Caco-2 (cell line): ENCODE results near the gene NCAM2. TPM values are rescaled to one million over a fixed set of nuclear protein-coding genes. Genes with fewer than 3 reads are reported as not detected.

ENCODE experiments used
- BruUV-seq: library from RNA; stranded (reverse); fragments of 400-500 nt; replicated peaks from 2 replicates; lab custom pipeline; 2021; lab: Mats Ljungman, UMichigan
- CTCF ChIA-PET: fragments of 300-600 bp; sonication (Branson Sonifier 250); formaldehyde crosslinking; loops from one replicate; lab custom pipeline; 2022; ENCODE audit warnings: antibody characterized with exemption; lab: Charles Lee
- POLR2A ChIA-PET: fragments of 300-600 bp; sonication (Branson Sonifier 250); formaldehyde crosslinking; loops from one replicate; lab custom pipeline; 2022; ENCODE audit warnings: antibody characterized with exemption; lab: Charles Lee
- DNase-seq, 2 experiments: peaks; one replicate each; pipeline versions ENCODE4 v3.0.0 to v3.0.0-alpha.2; 2020 to 2022
- H3K27me3 ChIP-seq: replicated peaks from 2 replicates; pipeline ENCODE4 v1.6.0; 2011; ENCODE audit warnings: low read length; ENCODE audit not compliant: control insufficient read depth, insufficient read depth
- H3K36me3 ChIP-seq: 2 replicates; pipeline ENCODE4 v1.5.1; 2011; ENCODE audit warnings: low read length; ENCODE audit not compliant: control insufficient read depth, insufficient read depth
- H3K4me1 ChIP-seq: fragments of 250-450 bp; sonication (Bioruptor Pico); 2 replicates; pipeline ENCODE4 v1.5.1; 2020; ENCODE audit warnings: mild to moderate bottlenecking
- H3K4me3 ChIP-seq: 2 replicates; pipeline ENCODE4 v1.5.1; 2011; ENCODE audit warnings: low read depth, mild to moderate bottlenecking, control low read depth, low read length
- H3K9me3 ChIP-seq: fragments of 250-450 bp; sonication (Bioruptor Pico); 2 replicates; pipeline ENCODE4 v1.5.1; 2020; ENCODE audit warnings: mild to moderate bottlenecking, moderate library complexity
- H3K27ac Mint-ChIP-seq: one replicate; pipeline ENCODE4 v1.8.0; 2022; ENCODE audit warnings: mixed read lengths; ENCODE audit not compliant: unreplicated experiment
- H3K27me3 Mint-ChIP-seq: one replicate; pipeline ENCODE4 v1.8.0; 2022; ENCODE audit warnings: mixed read lengths; ENCODE audit not compliant: insufficient read depth, unreplicated experiment
- H3K36me3 Mint-ChIP-seq: one replicate; pipeline ENCODE4 v1.8.0; 2022; ENCODE audit warnings: mild to moderate bottlenecking, mixed read lengths; ENCODE audit not compliant: insufficient read depth, unreplicated experiment
- H3K4me1 Mint-ChIP-seq: one replicate; pipeline ENCODE4 v1.8.0; 2022; ENCODE audit warnings: low read depth, mixed read lengths; ENCODE audit not compliant: unreplicated experiment
- H3K4me3 Mint-ChIP-seq: one replicate; pipeline ENCODE4 v1.8.0; 2022; ENCODE audit warnings: mild to moderate bottlenecking, moderate library complexity, mixed read lengths; ENCODE audit not compliant: unreplicated experiment
- H3K9me3 Mint-ChIP-seq: one replicate; pipeline ENCODE4 v1.8.0; 2022; ENCODE audit warnings: mixed read lengths; ENCODE audit not compliant: unreplicated experiment
- CTCF ChIP-seq, 2 experiments: fragments of 200-600 bp in 1 of 2; IDR thresholded peaks; 1 replicate in 1 of 2; 2 replicates in 1 of 2; pipeline versions ENCODE4 v1.5.1 to v1.8.0; 2011 to 2022; ENCODE audit warnings: antibody characterized with exemption in 1 of 2, control low read depth in 1 of 2, inconsistent platforms in 1 of 2, low read depth in 1 of 2, low read length in 1 of 2, mild to moderate bottlenecking in 1 of 2, moderate library complexity in 1 of 2; ENCODE audit not compliant: insufficient read depth in 1 of 2, severe bottlenecking in 1 of 2, unreplicated experiment in 1 of 2
- intact Hi-C: fragments of 100-400 bp; cut with micrococcal nuclease; formaldehyde crosslinking; loops from one replicate; pipeline ENCODE4 v1.10.0; 2022; ENCODE audit not compliant: unreplicated experiment
- total RNA-seq: library from RNA; stranded (reverse); gene quantifications from 2 replicates; pipeline ENCODE4 v1.2.3, GENCODE V29; 2022

Gene NCAM2
- total RNA-seq, 1 experiment from 2014 or later, result not detected

- ChIA-PET POLR2A (no interaction called here), CTCF (no interaction called here)
- Mint-ChIP-seq H3K36me3 (no peaks in the 10 kb centered on the region), H3K4me3 (no peak overlapping the region), H3K9me3 (no peaks in the 10 kb centered on the region), H3K27me3 (peaks cover 6% of the 10 kb centered on the region), H3K27ac (no peak overlapping the region), H3K4me1 (no peaks in the 10 kb centered on the region)
- H3K36me3 ChIP-seq, result no peaks in the 10 kb centered on the region
- no TSS peak for BruUV-seq
- intact Hi-C loops, result no loop called here
- no peaks in the 10 kb centered on the region for H3K27me3 ChIP-seq
- H3K4me3 ChIP-seq, result no peak overlapping the region
- no peaks in the 10 kb centered on the region for H3K9me3 ChIP-seq
- DNase-seq, result no peak
- no peak for TF ChIP-seq CTCF (IDR thresholded peaks at IDR 0.05; ENCODE audit: insufficient read depth in 1 of 2, low read depth in 1 of 2, low read length in 1 of 2, severe bottlenecking in 1 of 2, unreplicated experiment in 1 of 2)
- H3K4me1 ChIP-seq, result no peaks in the 10 kb centered on the region
These were observed 105.5 kb downstream of the NCAM2 start for GRCh38 chr21:21103692-21104091.

GRCh38 chr21:21109736-21110135, 111.5 kb downstream of the NCAM2 start:
- Mint-ChIP-seq H3K36me3 (no peaks in the 10 kb centered on the region), H3K4me1 (no peaks in the 10 kb centered on the region), H3K27me3 (peaks cover 3% of the 10 kb centered on the region), H3K9me3 (no peaks in the 10 kb centered on the region), H3K27ac (no peak overlapping the region), H3K4me3 (no peak overlapping the region)
- H3K27me3 ChIP-seq, result no peaks in the 10 kb centered on the region
- CTCF ChIA-PET, result no interaction called here
- no peaks in the 10 kb centered on the region for H3K4me1 ChIP-seq
- POLR2A ChIA-PET, result no interaction called here
- no peak overlapping the region for H3K4me3 ChIP-seq
- DNase-seq, result no peak
- no peaks in the 10 kb centered on the region for H3K9me3 ChIP-seq
- intact Hi-C loops, result no loop called here
- no peak for TF ChIP-seq CTCF (IDR thresholded peaks at IDR 0.05; ENCODE audit: insufficient read depth in 1 of 2, low read depth in 1 of 2, low read length in 1 of 2, severe bottlenecking in 1 of 2, unreplicated experiment in 1 of 2)
- H3K36me3 ChIP-seq, result no peaks in the 10 kb centered on the region
- no TSS peak for BruUV-seq

- POLR2A ChIA-PET, result no interaction called here
- Histone ChIP-seq H3K9me3 (no peaks in the 10 kb centered on the region), H3K36me3 (no peaks in the 10 kb centered on the region), H3K27me3 (no peaks in the 10 kb centered on the region), H3K4me1 (no peaks in the 10 kb centered on the region), H3K4me3 (no peak overlapping the region)
- Mint-ChIP-seq H3K9me3 (no peaks in the 10 kb centered on the region), H3K36me3 (no peaks in the 10 kb centered on the region), H3K27ac (no peak overlapping the region), H3K4me1 (no peaks in the 10 kb centered on the region), H3K27me3 (peaks cover 3% of the 10 kb centered on the region), H3K4me3 (no peak overlapping the region)
- no TSS peak for BruUV-seq
- DNase-seq, result no peak
- intact Hi-C loops, result no loop called here
- no peak for TF ChIP-seq CTCF (IDR thresholded peaks at IDR 0.05; ENCODE audit: insufficient read depth in 1 of 2, low read depth in 1 of 2, low read length in 1 of 2, severe bottlenecking in 1 of 2, unreplicated experiment in 1 of 2)
- CTCF ChIA-PET, result no interaction called here
These were observed 113.2 kb downstream of the NCAM2 start for GRCh38 chr21:21111309-21111920.
